Measurements from ENCODE around the gene XYLT1. TPM values are rescaled to one million over a fixed set of nuclear protein-coding genes. Genes with fewer than 3 reads are reported as not detected.

Gene XYLT1
- total RNA-seq, 1 experiment from 2014 or later, result 14.5 TPM

DNA sequence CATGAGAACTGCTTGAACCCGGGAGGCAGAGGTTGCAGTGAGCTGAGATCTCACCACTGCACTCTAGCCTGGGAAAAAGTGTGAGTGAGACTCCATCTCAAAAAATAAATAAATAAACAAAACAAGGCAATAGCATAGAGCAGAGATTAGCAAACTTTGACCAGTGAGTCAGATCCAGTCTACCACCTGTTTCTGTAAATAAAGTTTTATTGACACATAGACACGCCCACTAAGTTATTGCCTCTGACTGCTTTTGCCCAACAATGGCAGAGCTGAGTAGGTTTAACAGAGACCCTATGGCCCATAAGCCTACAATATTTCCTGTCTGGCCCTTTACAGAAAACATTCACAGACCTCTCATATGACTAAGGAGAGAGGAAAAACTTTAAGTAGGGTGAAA is 44.3 kb downstream of the XYLT1 start:
- Mint-ChIP-seq H3K27me3 (ENCODE audit: low read depth) (no peaks in the 10 kb centered on the region), H3K36me3 (ENCODE audit: insufficient read depth in 1 of 3, low read depth in 3 of 3) (peaks cover 6 to 11% (median 6%) of the 10 kb centered on the region in 3 experiments; a peak in 5 of 7 replicates), H3K27ac (no peak overlapping the region), H3K4me1 (peaks cover 43 to 44% of the 10 kb centered on the region in 2 experiments), H3K9me3 (peaks cover 2 to 4% of the 10 kb centered on the region in 2 experiments; a peak in 3 of 5 replicates), H3K4me3 (no peak overlapping the region)
- no peak overlapping the region for H2BK12ac ChIP-seq (ENCODE audit: insufficient read length, low read depth, low read length)
- no peak overlapping the region for H3K4me2 ChIP-seq (ENCODE audit: insufficient read depth, insufficient read length, low read length)
- no peak overlapping the region for H3K9ac ChIP-seq (ENCODE audit: extremely low read depth, insufficient read length, low read length)
- WGBS (ENCODE audit: extremely low coverage, insufficient read length, low lambda C conversion rate), result no CpG with 5 or more reads among the region's 2 CpGs
- no peak overlapping the region for H3K56ac ChIP-seq (ENCODE audit: insufficient read length, low read depth, low read length)
- H3K4me1 ChIP-seq (ENCODE audit: insufficient read depth, low read length), result peaks cover 5% of the 10 kb centered on the region; the same call in 1 of the 2 replicates
- no peak overlapping the region for H2BK15ac ChIP-seq (ENCODE audit: low read depth, low read length)
- no peaks in the 10 kb centered on the region; the same call in 1 of the 2 replicates for H3K79me2 ChIP-seq (ENCODE audit: insufficient read depth, low read length)
- no peak for DNase-seq
- H2AFZ ChIP-seq (ENCODE audit: low read length), result no peak overlapping the region
- no peak overlapping the region for H4K91ac ChIP-seq (ENCODE audit: insufficient read length, low read depth, low read length)
- no peak overlapping the region for H2BK5ac ChIP-seq (ENCODE audit: insufficient read length, low read length)
- H2BK120ac ChIP-seq (ENCODE audit: low read depth, low read length, poor library complexity, severe bottlenecking), result no peak overlapping the region
- no peak overlapping the region for H3K23ac ChIP-seq (ENCODE audit: insufficient read length, low read depth, low read length)
- no peaks in the 10 kb centered on the region for H4K20me1 ChIP-seq (ENCODE audit: control insufficient read depth, insufficient read depth, insufficient read length)
- H4K8ac ChIP-seq (replicated peaks; ENCODE audit: insufficient read length, low read depth, low read length), result no peak overlapping the region
- TF ChIP-seq, protein P1, sequence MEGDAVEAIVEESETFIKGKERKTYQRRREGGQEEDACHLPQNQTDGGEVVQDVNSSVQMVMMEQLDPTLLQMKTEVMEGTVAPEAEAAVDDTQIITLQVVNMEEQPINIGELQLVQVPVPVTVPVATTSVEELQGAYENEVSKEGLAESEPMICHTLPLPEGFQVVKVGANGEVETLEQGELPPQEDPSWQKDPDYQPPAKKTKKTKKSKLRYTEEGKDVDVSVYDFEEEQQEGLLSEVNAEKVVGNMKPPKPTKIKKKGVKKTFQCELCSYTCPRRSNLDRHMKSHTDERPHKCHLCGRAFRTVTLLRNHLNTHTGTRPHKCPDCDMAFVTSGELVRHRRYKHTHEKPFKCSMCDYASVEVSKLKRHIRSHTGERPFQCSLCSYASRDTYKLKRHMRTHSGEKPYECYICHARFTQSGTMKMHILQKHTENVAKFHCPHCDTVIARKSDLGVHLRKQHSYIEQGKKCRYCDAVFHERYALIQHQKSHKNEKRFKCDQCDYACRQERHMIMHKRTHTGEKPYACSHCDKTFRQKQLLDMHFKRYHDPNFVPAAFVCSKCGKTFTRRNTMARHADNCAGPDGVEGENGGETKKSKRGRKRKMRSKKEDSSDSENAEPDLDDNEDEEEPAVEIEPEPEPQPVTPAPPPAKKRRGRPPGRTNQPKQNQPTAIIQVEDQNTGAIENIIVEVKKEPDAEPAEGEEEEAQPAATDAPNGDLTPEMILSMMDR (conservative IDR thresholded peaks at IDR 0.05), result no peak
- no peak overlapping the region for H3K4ac ChIP-seq (ENCODE audit: low read depth, low read length)
- no peak overlapping the region for H4K5ac ChIP-seq (ENCODE audit: insufficient read length, low read depth, low read length)
- H3K79me1 ChIP-seq (ENCODE audit: insufficient read depth, low read depth, low read length, poor library complexity, severe bottlenecking), result peaks cover 2% of the 10 kb centered on the region
- no peak overlapping the region for H2BK20ac ChIP-seq (ENCODE audit: low read depth, low read length, poor library complexity, severe bottlenecking)
- no peaks in the 10 kb centered on the region for H3K27me3 ChIP-seq (ENCODE audit: insufficient read depth, low read length)
- no peak overlapping the region for H3T11ph ChIP-seq (ENCODE audit: low read length)
- H3K18ac ChIP-seq (ENCODE audit: insufficient read length, low read depth, low read length), result no peak overlapping the region
- no peak overlapping the region for H2AK5ac ChIP-seq (ENCODE audit: insufficient read length, low read length)
- no peak overlapping the region for H3K27ac ChIP-seq (ENCODE audit: insufficient read length, low read depth, low read length)
- H3K23me2 ChIP-seq (ENCODE audit: insufficient read length, low read depth, low read length, poor library complexity, severe bottlenecking), result no peaks in the 10 kb centered on the region
- H3K9me3 ChIP-seq (ENCODE audit: control insufficient read depth, low read depth, low read length), result no peaks in the 10 kb centered on the region
- no peak overlapping the region for H3K14ac ChIP-seq (ENCODE audit: insufficient read depth, low read length)

Measured in H9 (cell line).